Prostate gland (tissue), 2 donors: ENCODE measurements around the gene TMEM63C.

ENCODE experiments used
- CTCF ChIP-seq, 4 experiments: fragments of 200-600 bp in 2 of 4; fragments of 450-650 bp in 2 of 4; sonication (generic) in 2 of 4; IDR thresholded peaks; 1 replicate in 3 of 4; 2 replicates in 1 of 4; pipeline ENCODE4 v1.5.1; 2016 to 2019; ENCODE audit warnings: antibody characterized with exemption in 4 of 4, mild to moderate bottlenecking in 2 of 4, moderate library complexity in 2 of 4
- POLR2A ChIP-seq: fragments of 450-650 bp; IDR thresholded peaks from one replicate; pipeline ENCODE4 v1.6.1; 2016; ENCODE audit warnings: antibody characterized with exemption, mild to moderate bottlenecking
- POLR2AphosphoS5 ChIP-seq: sonication (generic); formaldehyde crosslinking; IDR thresholded peaks from one replicate; pipeline ENCODE4 v1.6.1; 2017; ENCODE audit warnings: antibody characterized with exemption

- TF ChIP-seq POLR2AphosphoS5 (no peak), CTCF (IDR thresholded peaks at IDR 0.05) (no peak), POLR2A (no peak)
Measured at GRCh38 chr14:77249286-77249685, 67.7 kb downstream of the TMEM63C start.
